Stimulated activated CD4-positive, alpha-beta T cell treated with anti-CD3 and anti-CD28 coated beads, Interleukin-1b, Interleukin-23, amount 100 ng/mL, for 4 hours (primary cell): ENCODE results near the gene NAP1L4.

Experiments used
- DNase-seq, 2 donors: peaks; one replicate each; pipeline ENCODE4 v3.0.0-alpha.2; 2020; ENCODE audit warnings: low read depth in 2 of 2

NAP1L4 gene

GRCh38 chr11:2934611-2935239, 57.4 kb downstream of the NAP1L4 start:
- no peak for DNase-seq

GRCh38 chr11:2934021-2934550, 58.0 kb downstream of the NAP1L4 start:
- DNase-seq, result no peak

- no peak for DNase-seq
Observed at GRCh38 chr11:2933375-2934020, 58.6 kb downstream of the NAP1L4 start.

GRCh38 chr11:2932850-2933251, 59.3 kb downstream of the NAP1L4 start:
- DNase-seq, result no peak

- no peak for DNase-seq
Observed at GRCh38 chr11:2931771-2932738, 60.1 kb downstream of the NAP1L4 start.

GRCh38 chr11:2931420-2931746, 60.7 kb downstream of the NAP1L4 start:
- no peak for DNase-seq

GRCh38 chr11:2930704-2931419, 61.3 kb downstream of the NAP1L4 start:
- DNase-seq, result no peak

GRCh38 chr11:2929950-2930703, 62.0 kb downstream of the NAP1L4 start:
- DNase-seq, result no peak

GRCh38 chr11:2929531-2929949, 62.6 kb downstream of the NAP1L4 start:
- DNase-seq, result peak in 1 of 2 donors; percentile 56

- DNase-seq, result peak in 1 of 2 donors; percentile 47
Observed at GRCh38 chr11:2928605-2929530, 63.3 kb downstream of the NAP1L4 start, which contains the start of gene PHLDA2. TSS of gene PHLDA2 (minus strand) at chr11:2929420. CDS start at chr11:2929364, 56 bp downstream.

- no peak for DNase-seq
Observed at GRCh38 chr11:2927851-2928604, 64.1 kb downstream of the NAP1L4 start.

GRCh38 chr11:2927121-2927800, 64.9 kb downstream of the NAP1L4 start:
- DNase-seq, result no peak

GRCh38 chr11:2926611-2927051, 65.5 kb downstream of the NAP1L4 start:
- no peak for DNase-seq

GRCh38 chr11:2924821-2925675, 67.1 kb downstream of the NAP1L4 start:
- no peak for DNase-seq

- no peak for DNase-seq
Observed at GRCh38 chr11:2924381-2924780, 67.7 kb downstream of the NAP1L4 start.

- DNase-seq, result no peak
Observed at GRCh38 chr11:2923446-2924375, 68.4 kb downstream of the NAP1L4 start.
